CD4-positive, CD25-positive, alpha-beta regulatory T cell (primary cell): ENCODE data around the gene KHDC1. TPM values are rescaled to one million over a fixed set of nuclear protein-coding genes. Genes with fewer than 3 reads are reported as not detected.
"Not testable (repeated sequence)": the region's sequence is repeated elsewhere in the genome, so short reads cannot be mapped to it uniquely, and the experiment has no call there.

Experiments used
- ATAC-seq, 2 donors: fragments of 150-1000 bp; cut with Tn5 transposase; one replicate each; pipeline ENCODE4 v1.10.0; 2021; ENCODE audit warnings: low read depth in 2 of 2, moderate number of reproducible peaks in 2 of 2, moderate library complexity in 1 of 2
- DNase-seq, 3 donors: peaks; one replicate each; pipeline versions ENCODE4 v3.0.0 to v3.0.0-alpha.2; 2012 to 2022; ENCODE audit warnings: mixed read lengths in 1 of 3
- H3K27ac ChIP-seq: one replicate; pipeline ENCODE4 v1.7.0; 2013; ENCODE audit warnings: mild to moderate bottlenecking, low read length; ENCODE audit not compliant: insufficient read depth, poor library complexity, severe bottlenecking
- H3K27me3 ChIP-seq: one replicate; pipeline ENCODE4 v1.7.0; 2013; ENCODE audit warnings: low read length; ENCODE audit not compliant: control insufficient read depth, insufficient read depth
- H3K36me3 ChIP-seq: one replicate; pipeline ENCODE4 v1.7.0; 2013; ENCODE audit warnings: mild to moderate bottlenecking, low read length, moderate library complexity; ENCODE audit not compliant: control insufficient read depth, insufficient read depth
- H3K4me1 ChIP-seq: 2 replicates; pipeline ENCODE4 v1.7.0; 2013; ENCODE audit warnings: mild to moderate bottlenecking, low read length; ENCODE audit not compliant: insufficient read depth, control insufficient read depth, poor library complexity, severe bottlenecking
- H3K4me3 ChIP-seq: one replicate; pipeline ENCODE4 v1.7.0; 2013; ENCODE audit warnings: low read depth, mild to moderate bottlenecking, low read length, moderate library complexity
- H3K9me3 ChIP-seq, 2 experiments: 1 replicate in 1 of 2; 2 replicates in 1 of 2; pipeline ENCODE4 v1.7.0; 2013; ENCODE audit warnings: low read length in 2 of 2, mild to moderate bottlenecking in 1 of 2, moderate library complexity in 1 of 2; ENCODE audit not compliant: control insufficient read depth in 2 of 2
- H3K27ac Mint-ChIP-seq, 3 donors: one replicate each; pipeline ENCODE4 v1.8.0; 2020 to 2022; ENCODE audit warnings: mild to moderate bottlenecking in 3 of 3, mixed read lengths in 3 of 3, moderate library complexity in 2 of 3
- H3K27me3 Mint-ChIP-seq: one replicate; pipeline ENCODE4 v1.8.0; 2022; ENCODE audit warnings: mild to moderate bottlenecking, mixed read lengths
- H3K36me3 Mint-ChIP-seq: one replicate; pipeline ENCODE4 v1.8.0; 2020; ENCODE audit warnings: mixed read lengths
- H3K4me1 Mint-ChIP-seq, 4 donors: one replicate each; pipeline ENCODE4 v1.8.0; 2020 to 2022; ENCODE audit warnings: mixed read lengths in 4 of 4, mild to moderate bottlenecking in 1 of 4
- H3K4me3 Mint-ChIP-seq, 4 donors: one replicate each; pipeline ENCODE4 v1.8.0; 2020 to 2022; ENCODE audit warnings: mild to moderate bottlenecking in 4 of 4, mixed read lengths in 4 of 4, moderate library complexity in 3 of 4
- H3K9me3 Mint-ChIP-seq, 7 donors: one replicate each; pipeline ENCODE4 v1.8.0; 2020 to 2022; ENCODE audit warnings: mixed read lengths in 7 of 7, mild to moderate bottlenecking in 3 of 7, moderate library complexity in 2 of 7
- polyA plus RNA-seq, 4 donors: library from polyadenylated mRNA; unstranded; fragments of 300-500 nt; fragmentation: Illumina TruSeq; gene quantifications; one replicate each; pipeline ENCODE4 v1.2.3, GENCODE V29; 2021
- total RNA-seq: library from RNA; stranded (reverse); gene quantifications from one replicate; pipeline ENCODE4 v1.2.3, GENCODE V29; 2022

The KHDC1 gene
- total and polyA plus RNA-seq, 5 donors from 2014 or later, result 2.2 to 4.5 (median 3.1) TPM

GRCh38 chr6:73269296-73269695 is 6.3 kb upstream of the KHDC1 start:
- H3K4me3 ChIP-seq, H3K36me3 ChIP-seq, DNase-seq, H3K27ac ChIP-seq, H3K9me3 ChIP-seq, H3K4me3 Mint-ChIP-seq, H3K4me1 ChIP-seq, H3K27me3 Mint-ChIP-seq, H3K27me3 ChIP-seq, ATAC-seq, H3K9me3 Mint-ChIP-seq: not testable (repeated sequence)
- Mint-ChIP-seq H3K36me3 (peaks cover 20% of the 10 kb centered on the region), H3K27ac (peak overlapping the region in 1 of 3 donors; percentile 78), H3K4me1 (peaks cover 13 to 34% (median 18%) of the 10 kb centered on the region in 4 donors)

DNA sequence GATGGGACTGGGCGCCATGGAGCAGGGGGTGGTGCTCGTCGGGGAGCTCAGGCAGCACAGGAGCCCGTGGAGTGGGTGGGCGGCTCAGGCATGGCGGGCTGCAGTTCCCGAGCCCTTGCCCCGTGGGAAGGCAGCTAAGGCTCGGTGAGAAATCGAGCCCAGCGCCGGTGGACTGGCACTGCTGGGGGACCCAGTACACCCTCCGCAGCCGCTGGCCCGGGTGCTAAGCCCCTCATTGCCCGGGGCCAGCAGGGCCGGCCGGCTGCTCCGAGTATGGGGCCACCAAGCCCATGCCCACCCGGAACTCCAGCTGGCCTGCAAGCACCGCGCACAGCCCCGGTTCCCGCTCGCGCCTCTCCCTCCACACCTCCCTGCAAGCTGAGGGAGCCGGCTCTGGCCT is 5.9 kb upstream of the KHDC1 start:
- not testable (repeated sequence) for H3K9me3 ChIP-seq, H3K36me3 ChIP-seq, H3K4me3 ChIP-seq, H3K9me3 Mint-ChIP-seq, H3K27ac Mint-ChIP-seq, H3K27me3 Mint-ChIP-seq, H3K27ac ChIP-seq, H3K27me3 ChIP-seq, DNase-seq, ATAC-seq, H3K4me3 Mint-ChIP-seq, H3K4me1 ChIP-seq
- peaks cover 17% of the 10 kb centered on the region for H3K36me3 Mint-ChIP-seq
- peaks cover 13 to 38% (median 20%) of the 10 kb centered on the region in 4 donors for H3K4me1 Mint-ChIP-seq

DNA sequence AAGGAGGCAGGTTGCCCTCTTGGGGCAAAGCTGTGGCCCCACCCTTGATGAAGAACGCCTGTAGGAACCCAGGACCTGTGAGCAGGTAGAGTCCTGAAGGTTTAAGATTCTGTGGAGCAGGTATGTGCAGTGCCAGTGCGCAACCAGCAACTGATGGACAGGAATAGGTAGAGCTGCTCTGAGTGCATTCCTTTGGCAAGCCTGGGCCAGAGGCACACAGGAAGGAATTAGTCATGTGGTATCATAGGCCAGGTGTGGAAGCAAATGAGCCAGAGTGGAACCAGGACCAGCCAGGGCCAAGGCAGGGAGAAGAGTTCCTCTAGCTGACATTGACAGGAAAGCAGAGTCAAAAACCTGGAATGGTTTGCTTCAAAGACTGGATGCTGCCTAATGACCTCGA is 1.4 kb upstream of the KHDC1 start:
- H3K27ac Mint-ChIP-seq, result peak overlapping the region; percentile 40 to 91 (median 48)

DNA sequence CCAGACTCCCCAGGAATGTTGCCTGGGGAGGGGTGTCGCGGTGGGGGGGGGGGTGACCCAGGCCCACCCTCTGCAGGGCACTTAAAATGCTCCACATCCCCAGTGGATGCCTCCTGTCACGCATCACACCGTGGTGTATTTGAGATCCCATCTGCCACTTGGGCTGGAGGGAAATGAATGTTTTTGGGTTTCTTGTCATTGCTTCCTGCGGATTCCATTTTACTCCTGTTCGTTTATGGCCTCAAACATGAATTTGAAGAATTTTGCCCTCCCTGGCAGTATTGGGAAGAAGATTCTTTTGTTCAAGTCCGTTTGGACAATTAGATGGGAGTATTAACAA is 544 bp upstream of the KHDC1 start:
- H3K27ac Mint-ChIP-seq, result peak overlapping the region; percentile 26 to 91 (median 35)
- H3K36me3 Mint-ChIP-seq, result peaks cover 11% of the 10 kb centered on the region
- H3K4me1 ChIP-seq, result peaks cover 19% of the 10 kb centered on the region
- H3K4me3 ChIP-seq, result peak overlapping the region; percentile 75
- no peak for DNase-seq
- peaks cover 20 to 51% (median 34%) of the 10 kb centered on the region in 4 donors for H3K4me1 Mint-ChIP-seq
- no peak for ATAC-seq
- H3K9me3 ChIP-seq, result no peaks in the 10 kb centered on the region
- H3K27me3 Mint-ChIP-seq, result no peaks in the 10 kb centered on the region
- peak overlapping the region; percentile 53 for H3K27ac ChIP-seq
- no peaks in the 10 kb centered on the region for H3K9me3 Mint-ChIP-seq
- H3K36me3 ChIP-seq, result no peaks in the 10 kb centered on the region
- H3K27me3 ChIP-seq, result no peaks in the 10 kb centered on the region
- peak overlapping the region; percentile 29 to 84 (median 82) for H3K4me3 Mint-ChIP-seq

More for the DNA sequence above, 1.4 kb upstream of the KHDC1 start:
- no peak for ATAC-seq
- peaks cover 20 to 51% (median 34%) of the 10 kb centered on the region in 4 donors for H3K4me1 Mint-ChIP-seq
- Histone ChIP-seq H3K27ac (no peak overlapping the region), H3K4me3 (no peak overlapping the region), H3K9me3 (no peaks in the 10 kb centered on the region), H3K4me1 (peaks cover 19% of the 10 kb centered on the region), H3K36me3 (no peaks in the 10 kb centered on the region), H3K27me3 (no peaks in the 10 kb centered on the region)
- H3K9me3 Mint-ChIP-seq, result no peaks in the 10 kb centered on the region
- no peak for DNase-seq
- peak overlapping the region; percentile 29 to 84 (median 82) for H3K4me3 Mint-ChIP-seq
- H3K36me3 Mint-ChIP-seq, result peaks cover 13% of the 10 kb centered on the region
- H3K27me3 Mint-ChIP-seq, result no peaks in the 10 kb centered on the region

DNA sequence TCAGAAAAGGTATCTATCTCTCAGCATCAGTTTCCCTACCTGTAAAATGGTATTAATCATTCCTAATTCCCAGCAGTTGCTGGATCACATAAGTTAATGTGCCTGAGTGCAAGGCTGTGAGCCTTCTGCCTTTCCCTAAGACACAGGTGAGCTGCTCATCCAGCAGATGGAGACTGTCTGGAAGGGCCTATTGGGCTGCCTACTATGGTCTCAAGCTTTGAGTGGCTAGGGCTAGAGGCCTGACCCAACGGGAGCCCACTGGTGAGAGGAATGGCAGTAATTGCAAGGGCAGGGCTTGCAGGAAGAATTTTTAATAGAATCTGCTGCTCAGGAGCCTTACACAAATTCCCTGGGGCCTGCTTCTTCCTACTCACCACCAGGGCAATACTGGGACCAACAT is 4.3 kb downstream of the KHDC1 start:
- no peak for DNase-seq
- ATAC-seq, result no peak
- no peak overlapping the region for H3K27ac Mint-ChIP-seq

GRCh38 chr6:73254323-73254722 is 8.7 kb downstream of the KHDC1 start:
- not testable (repeated sequence) for H3K4me1 ChIP-seq, H3K27me3 ChIP-seq, H3K27ac ChIP-seq, ATAC-seq, H3K27ac Mint-ChIP-seq, H3K9me3 Mint-ChIP-seq, H3K9me3 ChIP-seq, DNase-seq, H3K4me3 ChIP-seq, H3K36me3 Mint-ChIP-seq, H3K27me3 Mint-ChIP-seq, H3K4me3 Mint-ChIP-seq, H3K4me1 Mint-ChIP-seq, H3K36me3 ChIP-seq

More for the DNA sequence above, 4.3 kb downstream of the KHDC1 start:
- H3K9me3 Mint-ChIP-seq, result no peaks in the 10 kb centered on the region
- H3K9me3 ChIP-seq, result no peaks in the 10 kb centered on the region
- no peaks in the 10 kb centered on the region for H3K27me3 ChIP-seq
- H3K4me1 Mint-ChIP-seq, result peaks cover 7 to 13% (median 11%) of the 10 kb centered on the region in 4 donors
- H3K27me3 Mint-ChIP-seq, result no peaks in the 10 kb centered on the region
- no peaks in the 10 kb centered on the region for H3K36me3 ChIP-seq
- H3K4me3 Mint-ChIP-seq, result no peak overlapping the region
- H3K4me1 ChIP-seq, result peaks cover 11% of the 10 kb centered on the region
- no peak overlapping the region for H3K4me3 ChIP-seq
- no peak overlapping the region for H3K27ac ChIP-seq
- no peaks in the 10 kb centered on the region for H3K36me3 Mint-ChIP-seq

- Mint-ChIP-seq H3K4me3 (no peak overlapping the region), H3K36me3 (no peaks in the 10 kb centered on the region), H3K27me3 (peaks cover 5% of the 10 kb centered on the region), H3K9me3 (no peaks in the 10 kb centered on the region), H3K4me1 (no peaks in the 10 kb centered on the region), H3K27ac (no peak overlapping the region)
- ATAC-seq (no peak), DNase-seq (no peak)
- Histone ChIP-seq H3K27ac (no peak overlapping the region), H3K4me3 (no peak overlapping the region), H3K4me1 (no peaks in the 10 kb centered on the region), H3K36me3 (no peaks in the 10 kb centered on the region), H3K9me3 (no peaks in the 10 kb centered on the region), H3K27me3 (no peaks in the 10 kb centered on the region)
These were observed 10.3 kb downstream of the KHDC1 start for GRCh38 chr6:73252703-73253102.

DNA sequence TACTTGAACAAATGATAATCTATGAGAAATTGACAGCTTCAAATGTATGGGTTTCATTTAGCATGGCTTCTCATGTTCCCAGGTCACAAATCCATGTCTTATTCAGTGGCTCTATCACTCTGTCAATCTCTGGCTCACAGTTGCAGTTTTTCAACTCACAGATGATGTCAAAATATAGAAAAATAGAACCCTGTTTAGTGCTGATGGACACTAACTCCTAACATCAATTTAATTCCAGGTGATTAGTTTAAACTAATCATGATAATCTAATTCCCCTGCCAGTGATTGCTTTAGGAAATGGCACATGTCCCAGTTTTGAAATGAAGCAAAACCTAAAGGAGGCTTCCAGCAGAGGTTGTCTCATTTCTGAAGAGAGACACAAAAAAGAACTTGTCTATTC is 13.0 kb downstream of the KHDC1 start:
- H3K9me3 Mint-ChIP-seq, result no peaks in the 10 kb centered on the region
- H3K4me1 Mint-ChIP-seq, result no peaks in the 10 kb centered on the region
- no peaks in the 10 kb centered on the region for H3K4me1 ChIP-seq
- no peak overlapping the region for H3K4me3 Mint-ChIP-seq
- no peak overlapping the region for H3K4me3 ChIP-seq
- DNase-seq, result no peak
- H3K27ac Mint-ChIP-seq, result no peak overlapping the region
- no peaks in the 10 kb centered on the region for H3K36me3 ChIP-seq
- H3K36me3 Mint-ChIP-seq, result no peaks in the 10 kb centered on the region
- no peak overlapping the region for H3K27ac ChIP-seq
- peaks cover 5% of the 10 kb centered on the region for H3K27me3 Mint-ChIP-seq
- H3K9me3 ChIP-seq, result no peaks in the 10 kb centered on the region
- no peaks in the 10 kb centered on the region for H3K27me3 ChIP-seq
- ATAC-seq, result no peak
